GM19043 (cell line): ENCODE measurements around the gene SASH1.

Source experiments
- ATAC-seq: cut with Tn5 transposase; IDR thresholded peaks from one replicate; pipeline ENCODE4 v1.9.1; 2021; ENCODE audit warnings: low read depth; ENCODE audit not compliant: unreplicated experiment

The SASH1 gene

DNA sequence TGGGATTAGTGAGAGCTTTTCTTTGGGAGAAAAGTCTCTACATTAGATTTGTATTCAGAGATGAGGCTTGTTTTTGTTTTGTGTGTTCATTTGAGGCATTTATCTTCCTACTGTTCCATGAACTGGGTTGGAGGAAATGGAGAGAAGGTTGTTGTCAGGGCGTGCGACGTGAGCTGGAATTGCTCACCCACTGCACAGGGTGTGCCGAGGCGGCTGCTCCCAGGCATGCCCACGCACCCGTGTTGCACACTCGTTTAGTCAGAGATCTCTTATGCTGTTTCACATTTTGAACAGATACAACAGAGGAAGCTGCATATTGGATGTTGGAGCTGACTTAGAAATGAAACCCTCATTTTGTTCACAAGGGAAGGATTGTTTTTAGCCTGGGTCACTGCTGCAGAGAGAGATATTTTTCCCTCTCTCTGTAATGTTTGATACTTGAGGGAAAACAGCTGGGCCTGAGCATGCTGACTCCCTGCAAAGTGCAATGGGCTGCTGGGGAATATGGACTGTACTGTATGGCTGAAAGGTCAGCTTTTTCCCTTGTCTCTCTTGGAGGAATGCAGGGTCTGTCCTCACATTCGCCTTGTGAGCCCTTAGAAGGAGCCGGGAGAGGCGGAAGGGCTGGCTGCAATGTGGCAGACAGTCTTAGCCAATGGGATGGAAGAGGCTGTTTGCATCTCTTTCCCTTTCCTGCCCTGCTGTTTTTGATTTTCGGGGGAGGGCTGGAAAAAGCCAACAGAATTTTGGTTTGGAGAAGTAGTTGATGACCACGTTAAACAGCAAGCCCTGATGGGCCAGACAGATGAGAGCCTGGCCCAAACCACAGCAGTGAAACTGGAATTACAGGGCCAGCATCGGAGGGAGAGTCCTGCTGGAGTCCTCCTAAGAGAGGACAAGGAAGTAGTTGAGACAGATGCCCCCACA is 170.8 kb downstream of the SASH1 start:
- ATAC-seq, result no peak

GRCh38 chr6:148514091-148514845 is 171.6 kb downstream of the SASH1 start:
- ATAC-seq, result no peak

- no peak for ATAC-seq
Observed at GRCh38 chr6:148516217-148516616, 173.6 kb downstream of the SASH1 start.

DNA sequence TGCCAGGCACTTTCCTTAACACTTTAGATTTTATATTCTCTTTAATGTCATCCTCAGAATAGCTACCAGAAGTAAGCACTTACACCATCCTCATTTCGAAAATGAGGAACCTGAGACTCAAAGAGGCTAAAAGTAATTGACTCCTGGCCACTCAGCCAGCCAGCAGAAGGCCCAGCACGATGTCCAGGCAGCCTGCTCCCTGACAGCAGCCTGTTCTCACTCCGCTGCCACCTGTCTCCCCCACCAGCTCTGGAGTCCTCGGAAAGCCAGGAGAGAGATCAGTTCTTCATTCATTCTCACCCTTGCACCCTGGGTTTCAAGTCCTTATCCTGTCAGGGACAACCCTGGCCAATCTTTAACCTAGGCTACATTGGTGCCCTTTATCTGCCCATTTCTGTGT is 174.0 kb downstream of the SASH1 start:
- no peak for ATAC-seq

GRCh38 chr6:148517470-148517869 is 174.8 kb downstream of the SASH1 start:
- ATAC-seq, result no peak

GRCh38 chr6:148518511-148519156 is 176.0 kb downstream of the SASH1 start:
- ATAC-seq, result no peak

DNA sequence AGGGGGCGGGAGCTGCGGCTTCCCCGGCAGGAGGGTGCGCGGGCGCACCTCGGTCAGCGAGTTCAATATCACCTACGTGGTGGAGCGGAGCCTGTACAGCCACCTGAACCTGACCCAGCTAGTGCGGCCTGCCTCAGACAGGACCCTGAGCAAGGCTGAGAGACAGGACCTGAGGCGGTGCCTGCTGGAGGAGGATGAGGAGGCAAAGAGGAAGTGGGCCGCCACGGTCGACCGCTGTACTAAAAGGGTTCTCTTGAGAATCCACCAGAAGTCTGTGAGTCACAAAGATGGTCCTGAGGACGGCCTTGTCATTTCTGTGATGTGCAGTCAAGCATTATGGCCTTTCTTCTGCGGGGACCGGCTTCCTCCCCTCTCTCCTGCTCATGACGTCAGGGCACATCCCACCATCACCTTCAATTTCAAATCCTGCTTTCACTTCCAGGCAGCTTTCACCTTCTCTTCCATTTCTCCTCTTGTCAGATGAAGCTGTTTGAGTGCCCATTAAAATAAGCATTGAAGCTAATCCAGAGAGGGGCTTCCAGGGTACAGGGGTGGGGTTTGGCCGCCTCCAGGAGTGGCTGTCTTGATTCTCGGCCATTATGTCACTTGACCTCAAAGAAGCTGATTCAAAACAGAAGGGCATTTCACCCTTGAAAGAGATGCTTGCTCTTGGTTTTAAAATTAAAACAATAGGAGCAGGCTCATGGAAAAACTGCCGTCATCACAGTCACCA is 177.6 kb downstream of the SASH1 start:
- peak; percentile 92 for ATAC-seq

DNA sequence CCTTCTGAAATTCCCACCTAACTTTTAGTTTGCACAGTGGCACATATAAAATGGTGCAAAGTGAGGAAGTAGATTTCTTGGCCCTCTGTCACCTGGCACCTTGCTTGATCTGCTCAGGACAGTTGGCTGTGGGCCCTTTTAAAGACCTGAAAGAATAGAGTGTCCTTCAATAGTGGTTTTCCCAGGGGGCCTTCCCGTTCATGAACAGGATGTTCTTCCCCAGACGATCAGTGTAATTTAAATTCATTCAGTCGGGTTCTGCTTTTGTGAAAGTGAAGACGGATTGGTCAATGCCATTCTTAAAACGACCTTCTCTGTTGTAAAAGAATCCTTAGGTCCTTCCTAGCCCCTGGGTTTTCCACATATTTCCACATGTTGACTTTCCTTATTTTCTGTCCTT is 178.5 kb downstream of the SASH1 start:
- ATAC-seq, result no peak

GRCh38 chr6:148521586-148521985 is 178.9 kb downstream of the SASH1 start:
- no peak for ATAC-seq

DNA sequence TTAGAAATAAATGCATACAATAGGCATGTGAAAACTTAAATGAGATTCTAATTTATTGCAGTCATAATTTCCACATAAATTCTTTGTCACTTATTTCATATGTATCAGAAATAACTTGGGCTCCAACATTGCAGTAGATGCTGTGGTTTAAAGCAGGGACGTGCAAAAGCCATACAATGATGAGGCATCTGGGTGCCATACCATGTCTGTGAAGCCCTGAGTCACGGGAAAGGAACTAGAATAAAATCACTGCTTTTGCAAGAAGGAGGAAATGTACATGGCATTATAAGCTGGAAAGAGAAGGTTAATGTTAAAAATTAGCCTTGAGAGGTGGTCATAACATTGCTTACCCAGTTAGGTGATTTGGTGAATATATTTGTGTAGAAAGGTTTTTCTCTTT is 180.4 kb downstream of the SASH1 start:
- no peak for ATAC-seq

DNA sequence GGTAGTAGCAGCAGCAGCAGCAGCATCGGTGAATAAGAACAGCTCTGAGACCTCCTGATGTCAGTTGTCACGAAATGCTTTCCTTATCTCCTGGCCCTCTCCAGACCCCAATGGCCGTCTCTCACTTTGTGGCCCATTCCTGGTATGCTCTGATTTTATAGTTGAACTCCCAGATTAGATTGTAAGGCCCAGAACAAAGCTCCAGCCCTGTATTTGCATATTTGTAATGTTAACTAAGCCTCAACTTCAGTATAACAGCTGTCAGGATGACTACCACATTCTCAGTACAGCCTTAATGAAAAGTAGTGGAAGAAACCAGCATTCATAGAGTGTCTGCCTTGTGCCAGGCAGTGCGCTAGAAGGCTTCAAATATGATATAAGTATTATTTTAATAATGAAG is 180.9 kb downstream of the SASH1 start:
- ATAC-seq, result no peak

- no peak for ATAC-seq
Observed at GRCh38 chr6:148524471-148524882, 181.8 kb downstream of the SASH1 start.

GRCh38 chr6:148524976-148525375 is 182.3 kb downstream of the SASH1 start:
- ATAC-seq, result no peak

DNA sequence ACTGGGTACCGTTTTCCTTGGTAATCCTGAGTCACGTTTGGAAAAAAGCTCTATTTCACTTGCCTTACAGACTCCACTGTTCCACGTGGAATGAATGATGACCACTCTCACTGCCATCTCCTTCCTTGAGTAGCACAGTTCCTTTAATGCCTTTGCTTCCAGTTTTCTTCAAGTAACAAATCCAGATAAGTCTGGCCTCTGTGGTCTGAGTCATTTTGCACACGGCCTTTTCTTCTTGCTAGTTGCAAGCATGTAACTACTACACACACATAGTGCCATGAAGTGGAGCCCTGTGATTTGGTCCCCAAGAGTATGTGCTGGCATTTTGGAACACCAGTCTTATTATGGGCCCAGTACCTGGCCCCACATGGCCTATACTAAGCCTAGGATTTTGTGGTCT is 182.8 kb downstream of the SASH1 start:
- ATAC-seq, result no peak

GRCh38 chr6:148526145-148526544 is 183.5 kb downstream of the SASH1 start:
- ATAC-seq, result no peak

GRCh38 chr6:148528292-148528691 is 185.7 kb downstream of the SASH1 start:
- no peak for ATAC-seq

GRCh38 chr6:148529010-148529409 is 186.4 kb downstream of the SASH1 start:
- ATAC-seq, result no peak

DNA sequence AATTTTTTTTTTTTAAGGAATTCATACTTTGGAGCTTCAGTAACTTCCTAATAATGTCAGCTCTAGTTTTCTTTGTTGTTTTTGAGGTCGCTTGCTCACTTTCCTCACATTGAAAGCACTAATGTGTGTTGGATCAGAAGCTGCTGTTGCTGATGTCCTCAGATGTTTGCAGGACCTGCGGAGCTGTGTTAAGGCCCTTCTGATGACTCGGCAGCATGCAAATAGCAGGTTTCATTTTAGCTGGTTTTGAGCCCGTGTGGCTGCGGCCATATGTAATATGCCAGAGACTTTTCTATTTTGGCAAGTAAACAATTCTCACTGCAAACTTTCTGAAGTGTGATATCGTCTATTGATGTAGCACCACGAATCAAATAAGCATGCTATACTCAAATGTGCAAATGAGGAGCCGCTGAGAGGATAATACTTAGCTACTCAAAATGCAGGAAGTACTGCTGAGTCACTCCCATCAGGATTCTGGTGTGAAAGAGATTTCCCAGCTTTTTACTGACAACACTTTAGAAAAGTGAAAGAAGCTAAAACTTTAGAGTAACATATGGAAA is 187.8 kb downstream of the SASH1 start:
- ATAC-seq, result peak; percentile 91

GRCh38 chr6:148530976-148531375 is 188.3 kb downstream of the SASH1 start:
- ATAC-seq, result no peak

DNA sequence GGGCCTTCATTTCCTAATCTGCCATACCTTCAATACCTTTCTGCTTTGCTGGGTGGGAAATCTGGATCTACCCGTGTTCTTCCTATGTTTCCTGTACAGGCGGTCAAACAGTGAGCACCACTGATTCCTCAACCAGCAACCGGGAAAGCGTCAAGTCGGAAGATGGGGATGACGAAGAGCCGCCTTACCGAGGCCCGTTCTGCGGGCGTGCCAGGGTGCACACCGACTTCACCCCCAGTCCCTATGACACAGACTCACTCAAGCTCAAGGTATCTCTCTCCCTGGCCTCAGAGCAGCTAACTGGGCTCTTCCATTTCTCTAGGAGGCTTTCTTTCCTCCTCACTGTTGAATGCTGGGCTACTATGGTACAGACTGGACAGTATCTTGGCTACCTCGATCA is 190.1 kb downstream of the SASH1 start:
- ATAC-seq, result no peak
